Mesenchymal stem cell (in vitro differentiated cells and primary cell): ENCODE measurements around the gene ROBO1.

ENCODE experiments used
- DNase-seq: peaks from one replicate; pipeline ENCODE4 v3.0.0-alpha.2; 2013
- H2AFZ ChIP-seq: one replicate; pipeline ENCODE4 v1.6.1; 2013; ENCODE audit warnings: low read depth, mild to moderate bottlenecking, control low read depth, inconsistent platforms, low read length, moderate library complexity
- H2AK5ac ChIP-seq: 2 replicates; pipeline ENCODE4 v1.6.1; 2013; ENCODE audit warnings: low read length, moderate library complexity, mild to moderate bottlenecking, inconsistent platforms; ENCODE audit not compliant: severe bottlenecking
- H2BK120ac ChIP-seq: one replicate; pipeline ENCODE4 v1.6.1; 2013; ENCODE audit warnings: low read depth, mild to moderate bottlenecking, inconsistent platforms, low read length, moderate library complexity
- H2BK12ac ChIP-seq, 2 experiments: one replicate each; pipeline ENCODE4 v1.6.1; 2013; ENCODE audit warnings: inconsistent platforms in 2 of 2, low read length in 2 of 2, mild to moderate bottlenecking in 2 of 2, moderate library complexity in 2 of 2, control low read depth in 1 of 2
- H2BK15ac ChIP-seq: one replicate; pipeline ENCODE4 v1.6.1; 2013; ENCODE audit warnings: mild to moderate bottlenecking, low read depth, inconsistent platforms; ENCODE audit not compliant: poor library complexity, severe bottlenecking
- H2BK5ac ChIP-seq: 2 replicates; pipeline ENCODE4 v1.6.1; 2013; ENCODE audit warnings: low read depth, mild to moderate bottlenecking, low read length, control low read depth, inconsistent platforms; ENCODE audit not compliant: poor library complexity, severe bottlenecking
- H3K14ac ChIP-seq, 2 experiments: one replicate each; pipeline ENCODE4 v1.6.1; 2013; ENCODE audit warnings: inconsistent platforms in 2 of 2, low read length in 2 of 2, control low read depth in 1 of 2, mild to moderate bottlenecking in 1 of 2, moderate library complexity in 1 of 2
- H3K18ac ChIP-seq, 2 experiments: one replicate each; pipeline ENCODE4 v1.6.1; 2013; ENCODE audit warnings: inconsistent platforms in 2 of 2, low read length in 2 of 2, control low read depth in 1 of 2, low read depth in 1 of 2, mild to moderate bottlenecking in 1 of 2
- H3K23ac ChIP-seq, 2 experiments: one replicate each; pipeline ENCODE4 v1.6.1; 2013; ENCODE audit warnings: inconsistent platforms in 2 of 2, low read length in 2 of 2, mild to moderate bottlenecking in 2 of 2, moderate library complexity in 2 of 2, control low read depth in 1 of 2
- H3K27ac ChIP-seq: 2 replicates; pipeline ENCODE4 v1.5.1; 2013; ENCODE audit warnings: mild to moderate bottlenecking, moderate library complexity, low read length, control low read depth, inconsistent platforms; ENCODE audit not compliant: poor library complexity, severe bottlenecking
- H3K27me3 ChIP-seq, 2 experiments: 2 replicates each; pipeline versions ENCODE4 v1.6.1 to v1.7.0; 2013; ENCODE audit warnings: low read length in 2 of 2, mild to moderate bottlenecking in 2 of 2, moderate library complexity in 2 of 2, control low read depth in 1 of 2, inconsistent platforms in 1 of 2; ENCODE audit not compliant: control insufficient read depth in 1 of 2, insufficient read depth in 1 of 2
- H3K36me3 ChIP-seq, 2 experiments: 2 replicates each; pipeline versions ENCODE4 v1.6.1 to v1.7.0; 2013; ENCODE audit warnings: low read length in 2 of 2, control low read depth in 1 of 2, inconsistent platforms in 1 of 2, low read depth in 1 of 2, mild to moderate bottlenecking in 1 of 2; ENCODE audit not compliant: insufficient read depth in 2 of 2, control insufficient read depth in 1 of 2
- H3K4ac ChIP-seq, 2 experiments: one replicate each; pipeline ENCODE4 v1.6.1; 2013; ENCODE audit warnings: inconsistent platforms in 2 of 2, low read length in 2 of 2, mild to moderate bottlenecking in 2 of 2, moderate library complexity in 2 of 2, control low read depth in 1 of 2, low read depth in 1 of 2
- H3K4me1 ChIP-seq: 2 replicates; pipeline ENCODE4 v1.6.1; 2013; ENCODE audit warnings: low read depth, low read length, control low read depth; ENCODE audit not compliant: control insufficient read depth, insufficient read depth
- H3K4me2 ChIP-seq: 2 replicates; pipeline ENCODE4 v1.6.1; 2013; ENCODE audit warnings: low read length, mild to moderate bottlenecking, inconsistent platforms; ENCODE audit not compliant: poor library complexity, severe bottlenecking
- H3K4me3 ChIP-seq, 2 experiments: 2 replicates each; pipeline versions ENCODE4 v1.5.1 to v1.7.0; 2013; ENCODE audit warnings: low read length in 2 of 2, mild to moderate bottlenecking in 2 of 2, control low read depth in 1 of 2, low read depth in 1 of 2; ENCODE audit not compliant: insufficient read depth in 1 of 2
- H3K79me1 ChIP-seq: replicated peaks from 2 replicates; pipeline ENCODE4 v1.6.1; 2013; ENCODE audit warnings: mild to moderate bottlenecking, control low read depth, low read length, inconsistent platforms; ENCODE audit not compliant: poor library complexity, severe bottlenecking
- H3K9ac ChIP-seq: 2 replicates; pipeline ENCODE4 v1.7.0; 2013; ENCODE audit warnings: mild to moderate bottlenecking, low read length, moderate library complexity
- H3K9me3 ChIP-seq: 2 replicates; pipeline ENCODE4 v1.7.0; 2013; ENCODE audit warnings: mild to moderate bottlenecking, low read length; ENCODE audit not compliant: control insufficient read depth
- H4K8ac ChIP-seq: one replicate; pipeline ENCODE4 v1.6.1; 2013; ENCODE audit warnings: inconsistent platforms, mild to moderate bottlenecking, low read length, moderate library complexity
- H4K91ac ChIP-seq: one replicate; pipeline ENCODE4 v1.6.1; 2013; ENCODE audit warnings: mild to moderate bottlenecking, low read length, inconsistent platforms
- WGBS: methylation state at CpG from one replicate; pipeline ENCODE4 v1.1.7; 2013; ENCODE audit warnings: mixed read lengths; 5-methylcytosine and 5-hydroxymethylcytosine counted together

Gene ROBO1

DNA sequence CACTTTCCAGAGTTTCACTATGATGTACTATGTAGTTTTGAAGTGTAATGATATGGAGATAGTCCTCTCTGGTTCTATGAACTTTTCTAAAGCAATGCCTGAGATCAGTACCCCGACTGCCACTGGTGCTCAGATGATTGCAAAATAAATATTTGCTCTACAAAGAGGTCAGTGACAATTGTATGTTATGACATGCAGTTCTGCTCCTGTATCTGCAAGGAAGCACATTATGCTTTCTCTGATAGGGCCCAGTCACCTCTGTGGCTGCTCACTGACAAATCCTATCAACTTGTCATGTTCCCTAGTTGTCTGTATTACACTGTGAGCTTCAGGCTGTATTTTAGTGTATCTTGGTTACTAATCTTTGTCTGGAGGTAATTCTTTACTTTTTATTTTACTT is 362.6 kb downstream of the ROBO1 start:
- Histone ChIP-seq H3K4ac (no peak overlapping the region), H3K4me3 (no peak overlapping the region), H2BK5ac (no peak overlapping the region), H3K14ac (no peak overlapping the region), H3K18ac (no peak overlapping the region), H3K4me1 (no peaks in the 10 kb centered on the region), H3K9ac (no peak overlapping the region), H4K8ac (no peak overlapping the region), H3K4me2 (no peak overlapping the region), H2BK12ac (no peak overlapping the region), H3K23ac (no peak overlapping the region), H2BK15ac (no peak overlapping the region), H3K9me3 (peaks cover 2% of the 10 kb centered on the region), H3K79me1 (no peaks in the 10 kb centered on the region), H2BK120ac (no peak overlapping the region), H3K27me3 (no peaks in the 10 kb centered on the region), H3K36me3 (no peaks in the 10 kb centered on the region), H2AK5ac (no peak overlapping the region), H3K27ac (no peak overlapping the region), H2AFZ (no peak overlapping the region), H4K91ac (no peak overlapping the region)
- DNase-seq, result no peak
- 89% methylated on average over 1 of the region's 1 CpG for WGBS

DNA sequence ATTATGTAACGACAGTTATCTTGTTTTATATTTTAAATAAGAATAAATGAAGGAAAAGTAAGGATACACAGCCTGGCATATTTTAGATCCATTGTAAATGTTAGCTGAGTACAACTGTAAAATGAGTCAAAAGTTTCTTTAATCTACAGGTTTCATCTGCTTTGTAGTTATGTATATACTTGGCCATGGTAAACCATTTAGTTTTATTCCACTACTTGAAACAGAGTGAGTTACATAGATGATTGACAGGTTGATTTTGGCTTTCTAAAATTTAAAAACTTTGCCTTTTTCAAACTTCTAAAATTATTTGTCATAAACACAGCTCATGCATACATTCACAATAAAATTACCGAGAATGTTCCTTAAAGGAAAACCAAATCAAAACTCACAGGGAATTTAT is 371.2 kb downstream of the ROBO1 start:
- WGBS, result no CpG with 5 or more reads among the region's 2 CpGs
- no peaks in the 10 kb centered on the region for H3K4me1 ChIP-seq
- no peak overlapping the region for H2BK12ac ChIP-seq
- no peak overlapping the region for H2BK120ac ChIP-seq
- no peaks in the 10 kb centered on the region for H3K79me1 ChIP-seq
- H3K27me3 ChIP-seq, result no peaks in the 10 kb centered on the region
- no peak overlapping the region for H3K23ac ChIP-seq
- no peak overlapping the region for H2AK5ac ChIP-seq
- H3K4ac ChIP-seq, result no peak overlapping the region
- no peak overlapping the region for H3K4me2 ChIP-seq
- peaks cover 19% of the 10 kb centered on the region for H3K9me3 ChIP-seq
- no peak overlapping the region for H3K27ac ChIP-seq
- DNase-seq, result no peak
- no peak overlapping the region for H3K14ac ChIP-seq
- H3K36me3 ChIP-seq, result no peaks in the 10 kb centered on the region
- H4K8ac ChIP-seq, result no peak overlapping the region
- no peak overlapping the region for H3K18ac ChIP-seq
- H2BK5ac ChIP-seq, result no peak overlapping the region
- no peak overlapping the region for H4K91ac ChIP-seq
- H2BK15ac ChIP-seq, result no peak overlapping the region
- H3K9ac ChIP-seq, result no peak overlapping the region
- H3K4me3 ChIP-seq, result no peak overlapping the region
- no peak overlapping the region for H2AFZ ChIP-seq

- Histone ChIP-seq H4K8ac (no peak overlapping the region), H3K18ac (no peak overlapping the region), H3K4ac (no peak overlapping the region), H3K4me3 (no peak overlapping the region), H3K27me3 (no peaks in the 10 kb centered on the region), H2BK5ac (no peak overlapping the region), H2AFZ (no peak overlapping the region), H3K79me1 (no peaks in the 10 kb centered on the region), H3K4me2 (no peak overlapping the region), H3K9ac (no peak overlapping the region), H2BK15ac (no peak overlapping the region), H2BK120ac (no peak overlapping the region), H3K14ac (no peak overlapping the region), H3K4me1 (no peaks in the 10 kb centered on the region), H3K9me3 (no peaks in the 10 kb centered on the region), H2AK5ac (no peak overlapping the region), H4K91ac (no peak overlapping the region), H2BK12ac (no peak overlapping the region), H3K27ac (no peak overlapping the region), H3K23ac (no peak overlapping the region), H3K36me3 (no peaks in the 10 kb centered on the region)
- no CpG with 5 or more reads among the region's 1 CpG for WGBS
- no peak for DNase-seq
These were observed 375.3 kb downstream of the ROBO1 start for GRCh38 chr3:79392479-79392878.

DNA sequence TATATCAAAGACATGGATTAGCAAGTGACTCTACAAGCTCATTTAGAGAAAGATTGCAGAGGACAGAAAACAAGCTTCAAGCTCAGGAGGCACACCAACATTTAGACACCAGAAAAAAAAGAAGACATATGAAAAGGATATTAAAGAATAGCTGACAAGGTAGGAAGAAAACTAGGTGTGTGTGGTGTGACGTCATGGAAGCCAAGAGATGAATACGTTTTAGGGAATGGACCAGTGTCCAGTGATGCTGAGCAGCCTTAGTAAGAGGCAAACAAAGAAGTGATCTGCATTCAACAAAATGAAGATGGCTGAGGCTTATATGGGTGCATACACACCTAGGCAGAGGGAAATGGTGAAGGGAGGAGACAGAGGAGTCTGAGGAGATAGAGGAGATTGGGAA is 377.4 kb downstream of the ROBO1 start:
- Histone ChIP-seq H3K9me3 (no peaks in the 10 kb centered on the region), H2BK12ac (no peak overlapping the region), H3K4ac (no peak overlapping the region), H2BK5ac (no peak overlapping the region), H3K9ac (no peak overlapping the region), H3K14ac (no peak overlapping the region), H2BK15ac (no peak overlapping the region), H4K8ac (no peak overlapping the region), H3K23ac (no peak overlapping the region), H2BK120ac (no peak overlapping the region), H2AK5ac (no peak overlapping the region), H3K4me3 (no peak overlapping the region), H3K18ac (no peak overlapping the region), H2AFZ (no peak overlapping the region), H3K79me1 (no peaks in the 10 kb centered on the region), H3K27ac (no peak overlapping the region), H3K36me3 (no peaks in the 10 kb centered on the region), H3K27me3 (no peaks in the 10 kb centered on the region), H3K4me2 (no peak overlapping the region), H4K91ac (no peak overlapping the region), H3K4me1 (no peaks in the 10 kb centered on the region)
- 88% methylated on average over 2 of the region's 2 CpGs for WGBS
- no peak for DNase-seq
